ENCODE results near the gene PDE11A.

Gene PDE11A

DNA sequence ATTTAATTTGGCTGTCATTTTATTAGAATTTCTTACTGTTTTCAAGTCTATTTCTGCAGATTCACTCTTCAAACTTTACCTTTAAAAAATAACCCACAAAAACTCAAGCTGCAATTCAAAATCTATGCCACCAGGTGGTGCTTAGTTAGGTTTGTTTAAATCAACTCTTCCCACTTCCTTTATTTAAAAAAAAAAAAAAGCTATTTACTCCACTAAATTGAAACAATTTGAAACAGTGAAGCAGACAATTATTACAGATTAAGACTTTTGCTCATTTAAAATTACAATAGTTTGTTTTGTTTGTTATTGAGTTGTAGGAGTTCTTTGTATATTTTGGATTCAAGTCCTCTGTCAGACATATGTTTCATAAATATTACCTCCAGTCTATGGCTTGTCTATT is 300.0 kb downstream of the PDE11A start:
- Histone ChIP-seq H3K27ac (ENCODE audit: low read depth, low read length) (no peak overlapping the region), H3K4me3 (ENCODE audit: low read depth in 1 of 2, low read length in 2 of 2) (no peak overlapping the region), H3K27me3 (ENCODE audit: control insufficient read depth in 1 of 2, insufficient read depth in 2 of 2, low read length in 2 of 2) (no peaks in the 10 kb centered on the region), H3K9me3 (ENCODE audit: low read length) (no peaks in the 10 kb centered on the region), H3K4me1 (ENCODE audit: insufficient read depth, low read length) (no peaks in the 10 kb centered on the region), H3K36me3 (ENCODE audit: insufficient read depth, low read length) (no peaks in the 10 kb centered on the region), H3K9ac (ENCODE audit: low read length) (no peak overlapping the region)

GRCh38 chr2:177771191-177771590 is 301.4 kb downstream of the PDE11A start:
- Histone ChIP-seq H3K9me3 (ENCODE audit: low read length) (no peaks in the 10 kb centered on the region), H3K4me1 (ENCODE audit: insufficient read depth, low read length) (no peaks in the 10 kb centered on the region), H3K9ac (ENCODE audit: low read length) (no peak overlapping the region), H3K27ac (ENCODE audit: low read depth, low read length) (no peak overlapping the region), H3K36me3 (ENCODE audit: insufficient read depth, low read length) (no peaks in the 10 kb centered on the region), H3K27me3 (ENCODE audit: control insufficient read depth in 1 of 2, insufficient read depth in 2 of 2, low read length in 2 of 2) (no peaks in the 10 kb centered on the region), H3K4me3 (ENCODE audit: low read depth in 1 of 2, low read length in 2 of 2) (no peak overlapping the region)

- no peaks in the 10 kb centered on the region for H3K9me3 ChIP-seq (ENCODE audit: low read length)
- H3K27ac ChIP-seq (ENCODE audit: low read depth, low read length): no peak overlapping the region
- H3K27me3 ChIP-seq (ENCODE audit: control insufficient read depth in 1 of 2, insufficient read depth in 2 of 2, low read length in 2 of 2): no peaks in the 10 kb centered on the region
- H3K4me3 ChIP-seq (ENCODE audit: low read depth in 1 of 2, low read length in 2 of 2): no peak overlapping the region
- no peaks in the 10 kb centered on the region for H3K36me3 ChIP-seq (ENCODE audit: insufficient read depth, low read length)
- H3K9ac ChIP-seq (ENCODE audit: low read length): no peak overlapping the region
- no peaks in the 10 kb centered on the region for H3K4me1 ChIP-seq (ENCODE audit: insufficient read depth, low read length)
These were observed 304.8 kb downstream of the PDE11A start for GRCh38 chr2:177767768-177768167.

DNA sequence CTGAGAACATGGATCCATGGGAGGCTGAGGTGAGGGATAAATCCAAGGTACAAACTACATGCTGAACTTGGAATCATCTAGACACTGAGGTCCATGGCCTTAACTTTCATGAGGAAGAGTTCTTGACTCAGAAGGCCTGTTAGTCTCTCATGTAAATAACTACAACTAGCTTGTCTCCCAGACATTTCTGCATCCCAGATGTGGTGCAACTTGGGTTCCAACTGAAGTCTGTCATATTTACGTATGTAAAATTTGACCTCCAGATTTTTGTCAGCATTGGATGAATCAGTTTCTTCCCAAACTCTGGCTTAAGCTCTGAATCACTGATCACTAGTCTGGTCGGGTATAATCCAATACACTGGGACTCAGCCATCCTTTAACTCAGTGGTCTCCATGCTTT is 306.9 kb downstream of the PDE11A start:
- H3K4me1 ChIP-seq (ENCODE audit: insufficient read depth, low read length): no peaks in the 10 kb centered on the region
- no peak overlapping the region for H3K9ac ChIP-seq (ENCODE audit: low read length)
- no peak overlapping the region for H3K27ac ChIP-seq (ENCODE audit: low read depth, low read length)
- H3K9me3 ChIP-seq (ENCODE audit: low read length): no peaks in the 10 kb centered on the region
- H3K36me3 ChIP-seq (ENCODE audit: insufficient read depth, low read length): no peaks in the 10 kb centered on the region
- H3K4me3 ChIP-seq (ENCODE audit: low read depth in 1 of 2, low read length in 2 of 2): no peak overlapping the region
- H3K27me3 ChIP-seq (ENCODE audit: control insufficient read depth in 1 of 2, insufficient read depth in 2 of 2, low read length in 2 of 2): no peaks in the 10 kb centered on the region

- Histone ChIP-seq H3K36me3 (ENCODE audit: insufficient read depth, low read length) (no peaks in the 10 kb centered on the region), H3K27ac (ENCODE audit: low read depth, low read length) (no peak overlapping the region), H3K4me3 (ENCODE audit: low read depth in 1 of 2, low read length in 2 of 2) (no peak overlapping the region), H3K27me3 (ENCODE audit: control insufficient read depth in 1 of 2, insufficient read depth in 2 of 2, low read length in 2 of 2) (no peaks in the 10 kb centered on the region), H3K9ac (ENCODE audit: low read length) (no peak overlapping the region), H3K4me1 (ENCODE audit: insufficient read depth, low read length) (peaks cover under 1% of the 10 kb centered on the region), H3K9me3 (ENCODE audit: low read length) (no peaks in the 10 kb centered on the region)
These were observed 308.9 kb downstream of the PDE11A start for GRCh38 chr2:177763531-177764265.

GRCh38 chr2:177759443-177759842 is 313.1 kb downstream of the PDE11A start:
- no peak overlapping the region for H3K9ac ChIP-seq (ENCODE audit: low read length)
- no peaks in the 10 kb centered on the region for H3K27me3 ChIP-seq (ENCODE audit: control insufficient read depth in 1 of 2, insufficient read depth in 2 of 2, low read length in 2 of 2)
- H3K27ac ChIP-seq (ENCODE audit: low read depth, low read length): no peak overlapping the region
- no peaks in the 10 kb centered on the region for H3K36me3 ChIP-seq (ENCODE audit: insufficient read depth, low read length)
- peaks cover 13% of the 10 kb centered on the region for H3K4me1 ChIP-seq (ENCODE audit: insufficient read depth, low read length)
- no peaks in the 10 kb centered on the region for H3K9me3 ChIP-seq (ENCODE audit: low read length)
- H3K4me3 ChIP-seq (ENCODE audit: low read depth in 1 of 2, low read length in 2 of 2): no peak overlapping the region

GRCh38 chr2:177758591-177759371 is 313.8 kb downstream of the PDE11A start:
- no peak overlapping the region for H3K9ac ChIP-seq (ENCODE audit: low read length)
- H3K27ac ChIP-seq (ENCODE audit: low read depth, low read length): no peak overlapping the region
- peaks cover 19% of the 10 kb centered on the region for H3K4me1 ChIP-seq (ENCODE audit: insufficient read depth, low read length)
- peak overlapping the region in 1 of 2 donors; percentile 19 for H3K4me3 ChIP-seq (ENCODE audit: low read depth in 1 of 2, low read length in 2 of 2)
- H3K9me3 ChIP-seq (ENCODE audit: low read length): no peaks in the 10 kb centered on the region
- H3K36me3 ChIP-seq (ENCODE audit: insufficient read depth, low read length): no peaks in the 10 kb centered on the region
- H3K27me3 ChIP-seq (ENCODE audit: control insufficient read depth in 1 of 2, insufficient read depth in 2 of 2, low read length in 2 of 2): no peaks in the 10 kb centered on the region

GRCh38 chr2:177756336-177756735 is 316.2 kb downstream of the PDE11A start:
- Histone ChIP-seq H3K9me3 (ENCODE audit: low read length) (no peaks in the 10 kb centered on the region), H3K4me1 (ENCODE audit: insufficient read depth, low read length) (peaks cover 33% of the 10 kb centered on the region), H3K27ac (ENCODE audit: low read depth, low read length) (no peak overlapping the region), H3K9ac (ENCODE audit: low read length) (no peak overlapping the region), H3K4me3 (ENCODE audit: low read depth in 1 of 2, low read length in 2 of 2) (no peak overlapping the region), H3K36me3 (ENCODE audit: insufficient read depth, low read length) (no peaks in the 10 kb centered on the region), H3K27me3 (ENCODE audit: control insufficient read depth in 1 of 2, insufficient read depth in 2 of 2, low read length in 2 of 2) (no peaks in the 10 kb centered on the region)

- no peak overlapping the region for H3K9ac ChIP-seq (ENCODE audit: low read length)
- H3K4me1 ChIP-seq (ENCODE audit: insufficient read depth, low read length): peaks cover 39% of the 10 kb centered on the region
- no peaks in the 10 kb centered on the region for H3K27me3 ChIP-seq (ENCODE audit: control insufficient read depth in 1 of 2, insufficient read depth in 2 of 2, low read length in 2 of 2)
- H3K36me3 ChIP-seq (ENCODE audit: insufficient read depth, low read length): no peaks in the 10 kb centered on the region
- H3K27ac ChIP-seq (ENCODE audit: low read depth, low read length): no peak overlapping the region
- H3K4me3 ChIP-seq (ENCODE audit: low read depth in 1 of 2, low read length in 2 of 2): no peak overlapping the region
- no peaks in the 10 kb centered on the region for H3K9me3 ChIP-seq (ENCODE audit: low read length)
These were observed 318.1 kb downstream of the PDE11A start for GRCh38 chr2:177754492-177754873.

- Histone ChIP-seq H3K9ac (ENCODE audit: low read length) (no peak overlapping the region), H3K4me1 (ENCODE audit: insufficient read depth, low read length) (peaks cover 39% of the 10 kb centered on the region), H3K36me3 (ENCODE audit: insufficient read depth, low read length) (no peaks in the 10 kb centered on the region), H3K27ac (ENCODE audit: low read depth, low read length) (peak overlapping the region; percentile 53), H3K4me3 (ENCODE audit: low read depth in 1 of 2, low read length in 2 of 2) (no peak overlapping the region), H3K27me3 (ENCODE audit: control insufficient read depth in 1 of 2, insufficient read depth in 2 of 2, low read length in 2 of 2) (no peaks in the 10 kb centered on the region), H3K9me3 (ENCODE audit: low read length) (no peaks in the 10 kb centered on the region)
These were observed 318.7 kb downstream of the PDE11A start for GRCh38 chr2:177753682-177754491.

DNA sequence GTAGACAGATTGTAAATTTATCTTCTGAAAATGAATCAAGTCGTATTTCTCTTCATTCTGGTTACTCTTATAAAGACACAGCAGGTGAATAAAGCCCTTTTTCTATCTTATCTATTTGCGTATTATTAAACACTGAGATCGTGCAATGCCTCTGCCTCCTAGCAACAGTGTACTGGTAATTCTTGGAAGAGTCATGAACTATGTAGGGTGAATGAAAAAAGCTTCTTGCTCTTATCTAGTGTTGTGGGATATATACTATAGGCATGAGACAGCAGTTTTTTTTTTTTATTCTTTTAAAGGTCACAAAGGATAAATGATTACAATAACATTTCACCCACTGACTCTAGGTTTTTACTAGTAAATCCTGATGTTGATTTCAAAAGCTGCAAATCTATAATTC is 324.2 kb downstream of the PDE11A start:
- Histone ChIP-seq H3K4me3 (ENCODE audit: low read depth in 1 of 2, low read length in 2 of 2) (no peak overlapping the region), H3K36me3 (ENCODE audit: insufficient read depth, low read length) (no peaks in the 10 kb centered on the region), H3K9ac (ENCODE audit: low read length) (no peak overlapping the region), H3K9me3 (ENCODE audit: low read length) (no peaks in the 10 kb centered on the region), H3K27me3 (ENCODE audit: control insufficient read depth in 1 of 2, insufficient read depth in 2 of 2, low read length in 2 of 2) (no peaks in the 10 kb centered on the region), H3K27ac (ENCODE audit: low read depth, low read length) (no peak overlapping the region), H3K4me1 (ENCODE audit: insufficient read depth, low read length) (peaks cover 16% of the 10 kb centered on the region)

All from muscle layer of colon (tissue), 2 donors.